MV-4-11 (cell line): ENCODE results near the gene MAGEE2.
"Not testable (repeated sequence)": the region's sequence is repeated elsewhere in the genome, so short reads cannot be mapped to it uniquely, and the experiment has no call there.

Experiments
- DNase-seq: peaks from one replicate; lab custom pipeline; 2025; lab: John Stamatoyannopoulos, UW

MAGEE2 gene, protein sequence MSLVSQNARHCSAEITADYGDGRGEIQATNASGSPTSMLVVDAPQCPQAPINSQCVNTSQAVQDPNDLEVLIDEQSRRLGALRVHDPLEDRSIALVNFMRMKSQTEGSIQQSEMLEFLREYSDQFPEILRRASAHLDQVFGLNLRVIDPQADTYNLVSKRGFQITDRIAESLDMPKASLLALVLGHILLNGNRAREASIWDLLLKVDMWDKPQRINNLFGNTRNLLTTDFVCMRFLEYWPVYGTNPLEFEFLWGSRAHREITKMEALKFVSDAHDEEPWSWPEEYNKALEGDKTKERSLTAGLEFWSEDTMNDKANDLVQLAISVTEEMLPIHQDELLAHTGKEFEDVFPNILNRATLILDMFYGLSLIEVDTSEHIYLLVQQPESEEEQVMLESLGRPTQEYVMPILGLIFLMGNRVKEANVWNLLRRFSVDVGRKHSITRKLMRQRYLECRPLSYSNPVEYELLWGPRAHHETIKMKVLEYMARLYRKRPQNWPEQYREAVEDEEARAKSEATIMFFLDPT

DNA sequence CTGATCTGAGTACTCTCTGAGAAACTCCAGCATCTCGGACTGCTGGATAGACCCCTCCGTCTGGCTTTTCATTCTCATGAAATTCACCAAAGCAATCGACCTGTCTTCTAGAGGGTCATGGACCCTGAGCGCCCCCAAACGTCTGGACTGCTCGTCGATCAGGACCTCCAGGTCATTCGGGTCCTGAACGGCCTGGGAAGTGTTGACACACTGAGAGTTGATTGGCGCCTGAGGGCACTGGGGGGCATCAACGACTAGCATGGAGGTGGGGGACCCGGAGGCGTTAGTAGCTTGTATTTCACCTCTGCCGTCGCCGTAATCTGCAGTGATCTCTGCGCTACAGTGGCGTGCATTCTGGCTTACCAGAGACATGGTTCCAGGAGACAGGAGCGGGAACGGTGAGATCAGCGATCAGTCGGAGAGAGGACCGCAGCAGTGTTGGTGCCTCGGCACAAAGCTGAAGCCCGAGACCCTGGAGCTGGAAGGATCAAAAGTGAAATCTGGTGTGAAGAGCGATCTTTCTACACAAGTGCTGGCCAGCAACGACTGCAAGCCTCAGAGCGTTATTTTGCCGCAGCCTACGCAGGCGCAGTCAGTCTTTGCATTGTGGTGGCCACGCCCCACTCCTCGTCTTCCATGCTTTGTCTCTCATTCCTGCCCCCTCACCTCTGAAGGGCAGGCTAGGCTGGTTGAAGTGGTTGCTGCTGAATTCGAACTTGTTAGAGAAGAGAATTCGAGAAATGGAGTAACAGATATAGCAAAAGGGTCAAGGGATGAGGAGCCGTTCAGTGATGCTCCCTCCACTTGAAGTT lies at the start of gene MAGEE2:
MAGEE2 (minus strand) TSS at position 575 of the 812 bp plus-strand sequence; CDS start at position 372, 203 bp downstream.
- DNase-seq: no peak

DNA sequence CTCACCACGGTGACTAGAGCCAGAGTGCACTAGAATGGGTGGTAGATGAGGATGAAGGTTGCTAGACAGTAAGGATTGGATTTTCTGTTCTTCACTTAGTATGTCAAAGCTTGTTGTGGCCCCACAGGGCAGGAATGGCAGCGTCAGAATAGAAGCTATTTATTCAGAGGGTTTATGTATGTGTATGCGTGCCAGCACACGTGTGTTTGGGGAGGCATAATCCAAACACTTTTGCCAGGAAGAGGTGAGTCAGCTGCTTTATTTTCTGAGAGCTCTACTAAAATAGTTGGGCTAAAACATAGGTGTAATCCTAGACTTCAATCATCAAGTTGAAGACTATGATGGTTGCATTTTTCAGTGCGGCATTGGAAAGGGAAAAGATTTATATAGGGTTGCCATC lies 1.2 kb upstream of the MAGEE2 start:
- DNase-seq: no peak

DNA sequence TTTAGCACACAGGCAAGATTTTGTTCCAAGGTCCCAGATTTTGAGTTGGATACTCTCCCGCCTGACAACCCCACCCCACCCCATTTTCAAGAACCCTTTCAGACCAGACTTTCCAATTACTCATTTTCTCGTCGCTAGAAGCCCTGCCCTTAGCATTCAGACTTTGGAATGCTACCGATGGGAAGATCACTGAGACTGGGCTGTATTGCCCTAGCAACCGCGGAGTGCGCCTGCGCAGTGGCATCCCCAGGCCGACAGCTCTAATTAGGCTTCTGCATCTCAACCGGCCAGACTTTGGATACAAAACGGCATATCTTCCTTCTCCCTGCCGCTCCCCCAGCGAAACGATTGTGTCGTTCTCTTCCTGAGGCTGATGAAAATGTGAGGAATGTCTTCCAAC lies 3.4 kb downstream of the MAGEE2 start:
- DNase-seq: no peak

DNA sequence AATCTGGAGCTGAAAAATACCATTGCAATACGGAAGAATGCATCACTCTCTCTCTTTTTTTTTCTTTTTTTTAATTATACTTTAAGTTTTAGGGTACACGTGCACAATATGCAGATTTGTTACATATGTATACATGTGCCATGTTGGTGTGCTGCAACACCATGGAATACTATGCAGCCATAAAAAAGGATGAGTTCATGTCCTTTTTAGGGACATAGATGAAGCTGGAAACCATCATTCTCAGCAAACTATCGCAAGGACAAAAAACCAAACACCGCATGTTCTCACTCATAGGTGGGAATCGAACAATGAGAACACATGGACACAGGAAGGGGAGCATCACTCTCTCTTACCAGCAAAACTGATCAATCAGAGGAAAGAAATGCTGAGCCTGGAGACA lies 17.0 kb downstream of the MAGEE2 start:
- not testable (repeated sequence) for DNase-seq

DNA sequence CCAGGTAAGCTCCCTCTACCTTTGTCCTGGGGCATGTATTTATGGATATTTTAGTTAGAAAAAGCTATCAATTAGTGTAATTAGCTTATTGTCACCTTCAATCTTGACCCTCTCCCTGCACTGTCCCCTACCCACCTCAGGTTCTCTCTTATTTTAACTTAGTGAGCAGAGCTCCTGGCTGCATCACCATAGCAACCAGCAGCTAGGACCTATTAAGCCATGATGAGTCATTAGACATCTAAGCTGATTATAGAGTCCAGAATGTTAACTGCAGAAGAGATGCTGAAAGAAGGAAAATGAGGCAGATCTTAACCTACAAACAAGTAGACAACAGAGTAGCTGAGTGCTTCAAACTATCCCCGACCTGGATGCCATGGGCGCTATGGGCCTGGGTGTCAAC lies 36.6 kb downstream of the MAGEE2 start:
- DNase-seq: no peak

DNA sequence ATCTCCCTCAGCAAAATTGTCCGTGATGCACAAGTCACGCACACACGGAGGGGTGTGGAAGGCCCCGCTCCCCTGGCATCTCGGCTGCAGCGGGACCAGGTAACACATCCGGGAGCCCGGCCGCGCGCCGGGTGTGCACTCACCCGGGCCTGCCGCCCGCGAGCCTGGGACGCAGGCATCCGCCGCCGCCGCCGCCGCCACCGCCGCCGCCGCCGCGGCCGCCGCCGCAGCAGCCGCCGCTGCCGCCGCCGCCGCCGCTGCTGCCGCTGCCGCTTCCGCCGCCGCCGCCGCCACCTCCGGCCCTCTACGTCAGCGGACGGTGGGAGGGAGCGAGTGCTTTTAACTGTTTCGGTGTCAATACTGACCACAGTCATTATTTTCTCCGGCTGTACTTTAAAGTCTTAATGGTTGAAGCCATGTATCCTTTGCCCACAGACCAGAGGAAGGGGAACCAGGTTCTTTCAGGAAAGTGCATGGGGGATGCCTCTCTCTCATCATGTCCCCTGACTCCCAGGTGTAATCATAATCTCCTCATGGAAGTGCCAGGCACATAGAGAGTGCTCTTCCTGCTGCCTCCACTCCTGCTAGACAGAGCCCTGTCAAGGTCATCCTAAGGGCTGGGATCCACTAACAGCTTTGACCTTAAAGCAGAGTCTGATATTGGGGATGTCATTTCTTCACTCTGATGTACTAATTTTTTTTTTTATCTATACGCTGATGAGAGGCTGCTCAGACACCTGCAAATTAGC lies 38.0 kb downstream of the MAGEE2 start:
- DNase-seq: peak; percentile 0
